Measurements from ENCODE around the gene ONECUT2.

DNA sequence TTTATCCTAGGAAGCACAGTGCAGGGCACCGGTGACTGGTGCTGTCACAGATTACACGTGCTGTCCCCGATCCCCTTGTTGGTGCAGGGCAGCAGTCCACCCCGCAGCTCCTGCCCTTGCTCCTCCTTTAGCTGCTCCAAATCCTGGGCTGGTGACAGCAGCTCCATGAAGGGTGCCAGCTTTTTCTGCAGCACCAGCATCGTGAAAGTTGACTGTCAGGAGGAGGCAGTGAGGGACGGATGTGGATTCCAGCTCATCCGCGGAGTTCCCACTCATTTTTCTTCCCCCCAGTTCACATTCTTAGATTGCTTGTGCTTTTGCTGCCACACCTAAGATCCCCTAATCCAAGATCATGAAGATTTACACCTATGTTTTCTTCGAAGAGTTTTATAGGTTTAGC is 67.5 kb downstream of the ONECUT2 start:
- TF ChIP-seq, protein P1, sequence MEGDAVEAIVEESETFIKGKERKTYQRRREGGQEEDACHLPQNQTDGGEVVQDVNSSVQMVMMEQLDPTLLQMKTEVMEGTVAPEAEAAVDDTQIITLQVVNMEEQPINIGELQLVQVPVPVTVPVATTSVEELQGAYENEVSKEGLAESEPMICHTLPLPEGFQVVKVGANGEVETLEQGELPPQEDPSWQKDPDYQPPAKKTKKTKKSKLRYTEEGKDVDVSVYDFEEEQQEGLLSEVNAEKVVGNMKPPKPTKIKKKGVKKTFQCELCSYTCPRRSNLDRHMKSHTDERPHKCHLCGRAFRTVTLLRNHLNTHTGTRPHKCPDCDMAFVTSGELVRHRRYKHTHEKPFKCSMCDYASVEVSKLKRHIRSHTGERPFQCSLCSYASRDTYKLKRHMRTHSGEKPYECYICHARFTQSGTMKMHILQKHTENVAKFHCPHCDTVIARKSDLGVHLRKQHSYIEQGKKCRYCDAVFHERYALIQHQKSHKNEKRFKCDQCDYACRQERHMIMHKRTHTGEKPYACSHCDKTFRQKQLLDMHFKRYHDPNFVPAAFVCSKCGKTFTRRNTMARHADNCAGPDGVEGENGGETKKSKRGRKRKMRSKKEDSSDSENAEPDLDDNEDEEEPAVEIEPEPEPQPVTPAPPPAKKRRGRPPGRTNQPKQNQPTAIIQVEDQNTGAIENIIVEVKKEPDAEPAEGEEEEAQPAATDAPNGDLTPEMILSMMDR (IDR thresholded peaks at IDR 0.05 in 2 of 3, conservative IDR thresholded peaks at IDR 0.05 in 1 of 3; ENCODE audit: insufficient read depth in 2 of 3, low read depth in 1 of 3, low read length in 3 of 3), result no peak
- TF ChIP-seq MAX (CRISPR knock-in tag; IDR thresholded peaks at IDR 0.05), result no peak
- TF ChIP-seq ERF (CRISPR knock-in tag; IDR thresholded peaks at IDR 0.05), result no peak
- no peak for TF ChIP-seq EZH2 (IDR thresholded peaks at IDR 0.05; ENCODE audit: borderline replicate concordance, low read depth, low read length)
- no peak for TF ChIP-seq ZBTB17 (CRISPR knock-in tag; IDR thresholded peaks at IDR 0.05)
- no peak for TF ChIP-seq FOXA3 (CRISPR knock-in tag; conservative IDR thresholded peaks at IDR 0.05 in 1 of 2, IDR thresholded peaks at IDR 0.05 in 1 of 2)
- no peak for TF ChIP-seq RBBP5 (IDR thresholded peaks at IDR 0.05; ENCODE audit: borderline replicate concordance, insufficient read depth, low read length, poor library complexity, severe bottlenecking)
- TF ChIP-seq, protein P2, sequence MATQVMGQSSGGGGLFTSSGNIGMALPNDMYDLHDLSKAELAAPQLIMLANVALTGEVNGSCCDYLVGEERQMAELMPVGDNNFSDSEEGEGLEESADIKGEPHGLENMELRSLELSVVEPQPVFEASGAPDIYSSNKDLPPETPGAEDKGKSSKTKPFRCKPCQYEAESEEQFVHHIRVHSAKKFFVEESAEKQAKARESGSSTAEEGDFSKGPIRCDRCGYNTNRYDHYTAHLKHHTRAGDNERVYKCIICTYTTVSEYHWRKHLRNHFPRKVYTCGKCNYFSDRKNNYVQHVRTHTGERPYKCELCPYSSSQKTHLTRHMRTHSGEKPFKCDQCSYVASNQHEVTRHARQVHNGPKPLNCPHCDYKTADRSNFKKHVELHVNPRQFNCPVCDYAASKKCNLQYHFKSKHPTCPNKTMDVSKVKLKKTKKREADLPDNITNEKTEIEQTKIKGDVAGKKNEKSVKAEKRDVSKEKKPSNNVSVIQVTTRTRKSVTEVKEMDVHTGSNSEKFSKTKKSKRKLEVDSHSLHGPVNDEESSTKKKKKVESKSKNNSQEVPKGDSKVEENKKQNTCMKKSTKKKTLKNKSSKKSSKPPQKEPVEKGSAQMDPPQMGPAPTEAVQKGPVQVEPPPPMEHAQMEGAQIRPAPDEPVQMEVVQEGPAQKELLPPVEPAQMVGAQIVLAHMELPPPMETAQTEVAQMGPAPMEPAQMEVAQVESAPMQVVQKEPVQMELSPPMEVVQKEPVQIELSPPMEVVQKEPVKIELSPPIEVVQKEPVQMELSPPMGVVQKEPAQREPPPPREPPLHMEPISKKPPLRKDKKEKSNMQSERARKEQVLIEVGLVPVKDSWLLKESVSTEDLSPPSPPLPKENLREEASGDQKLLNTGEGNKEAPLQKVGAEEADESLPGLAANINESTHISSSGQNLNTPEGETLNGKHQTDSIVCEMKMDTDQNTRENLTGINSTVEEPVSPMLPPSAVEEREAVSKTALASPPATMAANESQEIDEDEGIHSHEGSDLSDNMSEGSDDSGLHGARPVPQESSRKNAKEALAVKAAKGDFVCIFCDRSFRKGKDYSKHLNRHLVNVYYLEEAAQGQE (IDR thresholded peaks at IDR 0.05; ENCODE audit: borderline replicate concordance), result no peak
- TF ChIP-seq, protein P2 (CRISPR knock-in tag; IDR thresholded peaks at IDR 0.05; ENCODE audit: low read depth), result no peak
- TF ChIP-seq ARID4B (CRISPR knock-in tag; IDR thresholded peaks at IDR 0.05), result no peak
